Karpas-422 (cell line): ENCODE results near the gene SLC16A6. TPM values are rescaled to one million over a fixed set of nuclear protein-coding genes. Genes with fewer than 3 reads are reported as not detected.
"Not testable (repeated sequence)": the region's sequence is repeated elsewhere in the genome, so short reads cannot be mapped to it uniquely, and the experiment has no call there.

Experiments used
- DNase-seq: peaks from one replicate; pipeline ENCODE4 v3.0.0-alpha.2; 2015
- H2AFZ ChIP-seq: fragments of 200-600 bp; sonication (generic); 2 replicates; pipeline ENCODE4 v1.6.1; 2014; ENCODE audit warnings: antibody characterized with exemption, low read length, mixed read lengths
- H3K27ac ChIP-seq: fragments of 200-600 bp; sonication (generic); 2 replicates; pipeline ENCODE4 v1.5.1; 2014; ENCODE audit warnings: mild to moderate bottlenecking, low read length, moderate library complexity
- H3K27me3 ChIP-seq: fragments of 200-600 bp; sonication (generic); 2 replicates; pipeline ENCODE4 v1.6.1; 2014; ENCODE audit warnings: low read length, mixed read lengths
- H3K36me3 ChIP-seq: fragments of 200-600 bp; sonication (generic); 2 replicates; pipeline ENCODE4 v1.6.1; 2014; ENCODE audit warnings: low read length, mixed read lengths; ENCODE audit not compliant: insufficient read depth
- H3K4me1 ChIP-seq: fragments of 200-600 bp; sonication (generic); 2 replicates; pipeline ENCODE4 v1.6.1; 2014; ENCODE audit warnings: mild to moderate bottlenecking, low read length, mixed read lengths
- H3K4me2 ChIP-seq: fragments of 200-600 bp; sonication (generic); 2 replicates; pipeline ENCODE4 v1.6.1; 2014; ENCODE audit warnings: low read length, low read depth, mild to moderate bottlenecking; ENCODE audit not compliant: poor library complexity, severe bottlenecking
- H3K4me3 ChIP-seq: fragments of 200-600 bp; sonication (generic); 2 replicates; pipeline ENCODE4 v1.5.1; 2014; ENCODE audit warnings: mild to moderate bottlenecking, antibody characterized with exemption, low read length, mixed read lengths
- H3K79me2 ChIP-seq: fragments of 200-600 bp; sonication (generic); 2 replicates; pipeline ENCODE4 v1.6.1; 2014; ENCODE audit warnings: mild to moderate bottlenecking, low read length, mixed read lengths
- H3K9ac ChIP-seq: fragments of 200-600 bp; sonication (generic); 2 replicates; pipeline ENCODE4 v1.6.0; 2014; ENCODE audit warnings: low read length
- H3K9me2 ChIP-seq: fragments of 200-600 bp; sonication (generic), shearing (Covaris generic); replicated peaks from 2 replicates; pipeline ENCODE4 v1.6.0; 2014; ENCODE audit warnings: mild to moderate bottlenecking, low read length, moderate library complexity; ENCODE audit not compliant: insufficient read depth
- H3K9me3 ChIP-seq: fragments of 300-700, 200-600 bp; sonication (generic); 2 replicates; pipeline ENCODE4 v1.6.1; 2014; ENCODE audit warnings: low read length, mixed read lengths
- H4K20me1 ChIP-seq: fragments of 200-600 bp; sonication (generic); 2 replicates; pipeline ENCODE4 v1.6.1; 2014; ENCODE audit warnings: mild to moderate bottlenecking, antibody characterized with exemption, low read length, low read depth; ENCODE audit not compliant: insufficient read depth
- total RNA-seq: library from RNA; depleted of rRNA; stranded (reverse); fragments of >200 nt; shearing (Covaris generic); gene quantifications from 2 replicates; pipeline ENCODE4 v1.2.3, GENCODE V29; 2014; ENCODE audit warnings: low replicate concordance

SLC16A6 gene
- total RNA-seq, 1 experiment from 2014 or later: 59.9 TPM

DNA sequence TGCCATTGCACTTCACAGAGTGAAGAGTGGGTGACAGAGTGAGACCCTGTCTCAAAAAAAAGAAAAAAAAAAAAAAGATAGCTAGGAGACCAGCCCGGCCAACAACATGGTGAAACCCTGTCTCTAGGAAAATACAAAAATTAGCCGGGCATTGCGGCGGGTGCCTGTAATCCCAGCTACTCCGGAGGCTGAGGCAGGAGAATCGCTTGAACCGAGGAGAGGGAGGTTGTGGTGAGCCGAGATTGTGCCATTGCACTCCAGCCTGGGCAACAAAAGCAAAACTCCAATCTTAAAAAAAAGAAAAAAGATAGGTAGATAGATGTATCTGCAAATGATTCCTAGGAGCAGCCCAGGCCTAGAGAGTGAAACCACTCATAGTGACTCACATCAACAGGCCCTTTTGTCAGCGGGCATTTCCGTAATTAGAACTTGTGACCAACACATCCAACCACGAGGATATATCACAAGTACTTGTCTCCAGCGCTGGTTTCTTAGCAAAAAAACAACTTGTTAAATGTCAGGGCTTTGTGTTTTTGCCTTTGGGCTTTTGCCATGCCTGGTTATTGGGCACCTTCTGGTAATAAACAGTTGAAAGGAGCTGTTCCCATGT lies 56.1 kb downstream of the SLC16A6 start:
- peaks cover 45% of the 10 kb centered on the region for H3K79me2 ChIP-seq
- H3K27ac ChIP-seq: peak overlapping the region; percentile 100
- H3K4me2 ChIP-seq, H3K9me2 ChIP-seq, H3K4me3 ChIP-seq, H2AFZ ChIP-seq, H3K27me3 ChIP-seq, H3K9me3 ChIP-seq, H4K20me1 ChIP-seq, H3K36me3 ChIP-seq: not testable (repeated sequence)
- H3K4me1 ChIP-seq: peaks cover 54% of the 10 kb centered on the region
- DNase-seq: peak; percentile 47
- H3K9ac ChIP-seq: 0 out of 2 replicates have a peak overlapping the region, but pooled peaks have one; percentile 17

DNA sequence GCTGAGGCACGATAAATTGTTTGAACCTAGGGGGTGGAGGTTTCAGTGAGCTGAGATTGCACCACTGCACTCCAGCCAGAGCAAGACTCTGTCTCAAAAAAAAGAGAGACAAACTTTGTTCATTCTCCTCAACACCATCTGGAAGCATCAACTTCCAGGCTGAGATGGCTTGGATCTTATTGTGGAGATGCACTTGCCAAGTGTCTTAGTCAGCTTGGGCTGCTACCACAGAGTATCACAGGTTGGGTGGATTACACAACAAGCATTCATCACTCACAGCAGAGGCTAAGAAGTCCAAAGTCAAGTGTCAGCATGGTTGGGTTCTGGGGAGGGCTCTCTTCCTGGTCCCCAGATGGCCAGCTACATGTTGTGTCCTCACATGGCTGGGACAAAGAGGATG lies 58.2 kb downstream of the SLC16A6 start:
- H3K79me2 ChIP-seq: peaks cover 45% of the 10 kb centered on the region
- H3K4me3 ChIP-seq, DNase-seq, H3K9me2 ChIP-seq, H3K9ac ChIP-seq, H3K9me3 ChIP-seq, H3K36me3 ChIP-seq, H3K27ac ChIP-seq, H3K4me2 ChIP-seq, H3K27me3 ChIP-seq, H4K20me1 ChIP-seq, H2AFZ ChIP-seq: not testable (repeated sequence)
- H3K4me1 ChIP-seq: peaks cover 43% of the 10 kb centered on the region

DNA sequence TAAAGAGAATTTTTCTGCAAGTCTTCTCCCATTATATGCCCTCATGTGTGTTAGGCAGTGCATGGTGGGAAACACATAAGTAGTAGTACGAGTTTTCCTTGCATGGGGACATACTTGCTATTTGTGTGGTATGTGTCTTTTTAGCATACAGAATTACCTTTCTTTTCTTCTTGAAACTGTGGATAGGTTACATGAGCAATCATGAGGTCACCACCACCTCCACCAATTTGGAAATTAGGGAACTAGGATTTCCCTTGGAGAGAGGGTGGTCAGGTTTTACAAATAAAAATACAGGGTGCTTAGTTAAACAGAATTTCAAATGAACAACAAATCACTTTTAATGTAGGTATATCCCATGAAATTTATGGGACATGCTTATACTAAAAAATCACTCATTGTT lies 59.4 kb downstream of the SLC16A6 start:
- no peak overlapping the region for H3K4me3 ChIP-seq
- H3K4me2 ChIP-seq: no peak overlapping the region
- peaks cover 48% of the 10 kb centered on the region for H3K79me2 ChIP-seq

DNA sequence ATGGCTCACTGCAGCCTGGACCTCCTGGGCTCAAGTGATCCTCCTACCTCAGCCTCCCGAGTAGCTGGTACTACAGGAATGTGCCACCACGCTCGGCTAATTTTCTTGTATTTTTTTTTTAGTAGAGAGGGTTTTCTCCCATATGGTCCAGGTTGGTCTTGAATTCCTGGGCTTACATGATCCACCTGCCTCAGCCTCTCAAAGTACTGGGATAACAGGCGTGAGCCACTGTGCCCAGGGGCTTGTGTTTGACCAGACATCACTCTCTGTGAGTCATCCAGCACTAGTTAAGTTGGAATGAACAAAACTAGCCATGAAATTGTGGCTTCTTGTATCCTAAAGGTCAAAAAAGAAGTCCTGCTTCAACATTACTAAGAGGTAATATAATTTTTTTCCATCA lies 59.8 kb downstream of the SLC16A6 start:
- not testable (repeated sequence) for DNase-seq

More for the DNA sequence above, 59.4 kb downstream of the SLC16A6 start:
- Histone ChIP-seq H4K20me1 (no peaks in the 10 kb centered on the region), H3K9me3 (no peaks in the 10 kb centered on the region), H3K9ac (no peak overlapping the region), H3K4me1 (peaks cover 37% of the 10 kb centered on the region), H2AFZ (no peak overlapping the region), H3K27me3 (no peaks in the 10 kb centered on the region), H3K36me3 (no peaks in the 10 kb centered on the region), H3K9me2 (no peaks in the 10 kb centered on the region), H3K27ac (peak overlapping the region; percentile 18; the same call in 1 of the 2 replicates)
- DNase-seq: no peak

DNA sequence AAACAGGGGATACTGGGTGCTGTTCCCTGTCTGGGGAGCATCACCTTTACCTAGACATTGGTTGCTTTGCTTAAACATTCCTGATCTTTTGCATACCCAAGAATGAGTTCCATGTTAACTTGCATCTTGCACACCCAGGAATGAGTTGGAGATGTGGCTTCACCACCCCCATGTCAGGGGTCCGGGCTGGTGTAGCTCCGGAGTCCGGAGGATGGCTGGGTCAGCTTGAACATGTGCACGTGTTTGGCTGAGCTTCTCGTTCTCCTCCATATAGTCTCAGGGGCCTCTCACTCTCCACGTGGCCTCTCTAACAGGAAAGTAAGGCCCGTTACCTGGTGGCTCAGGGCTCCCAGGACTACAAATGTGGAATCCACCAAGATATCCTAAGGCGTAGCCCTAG lies 61.3 kb downstream of the SLC16A6 start:
- no peaks in the 10 kb centered on the region for H3K9me3 ChIP-seq
- peaks cover 42% of the 10 kb centered on the region for H3K4me1 ChIP-seq

More for the DNA sequence above, 59.8 kb downstream of the SLC16A6 start:
- H3K9me3 ChIP-seq, H3K27me3 ChIP-seq, H2AFZ ChIP-seq, H3K36me3 ChIP-seq, H4K20me1 ChIP-seq, H3K4me3 ChIP-seq, H3K4me2 ChIP-seq, H3K9me2 ChIP-seq, H3K9ac ChIP-seq: not testable (repeated sequence)
- H3K27ac ChIP-seq: 0 out of 2 replicates have a peak overlapping the region, but pooled peaks have one; percentile 18
- peaks cover 38% of the 10 kb centered on the region for H3K4me1 ChIP-seq
- H3K79me2 ChIP-seq: peaks cover 52% of the 10 kb centered on the region

DNA sequence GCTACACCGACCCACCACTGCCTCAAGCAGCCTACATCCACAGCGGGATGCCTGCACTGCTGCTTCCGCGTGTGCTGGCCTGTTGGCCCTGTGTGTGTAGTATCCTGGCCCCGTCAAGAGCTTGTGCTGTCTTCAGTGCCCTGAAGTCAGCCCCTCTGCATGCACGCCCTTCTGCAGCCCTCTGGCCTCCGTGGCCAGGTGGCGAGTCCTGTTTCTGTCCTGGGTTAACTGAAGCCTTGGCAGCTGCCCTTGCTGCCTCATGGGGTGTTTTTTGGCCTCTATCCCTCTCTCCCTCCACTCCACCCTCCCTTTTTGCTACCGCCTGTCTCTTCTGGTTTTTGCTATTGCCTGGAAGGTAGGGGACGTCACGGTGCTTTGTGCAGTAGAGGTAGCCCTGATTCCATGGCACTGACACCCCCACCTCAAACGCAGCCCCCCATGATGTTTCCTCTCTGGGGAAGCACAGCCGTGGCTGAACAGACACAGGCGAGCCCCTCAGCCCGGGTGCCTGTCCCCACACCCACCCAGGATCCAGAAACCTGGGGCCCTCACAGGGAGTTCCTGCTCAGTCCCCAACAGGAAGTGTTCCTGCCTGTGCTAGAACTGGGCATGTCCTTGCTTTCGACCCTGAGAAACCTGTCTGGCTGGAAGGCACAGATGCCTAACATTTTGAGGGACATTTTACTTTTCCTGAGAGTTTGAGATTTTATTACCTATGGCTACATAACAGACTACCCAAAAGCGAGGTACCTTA lies 61.9 kb downstream of the SLC16A6 start:
- Histone ChIP-seq H3K4me3 (no peak overlapping the region), H3K27ac (peak overlapping the region; percentile 50; the same call in 1 of the 2 replicates), H3K4me1 (peaks cover 42% of the 10 kb centered on the region), H3K9me2 (no peaks in the 10 kb centered on the region), H3K4me2 (no peak overlapping the region), H4K20me1 (no peaks in the 10 kb centered on the region), H3K9ac (peak overlapping the region; percentile 10; the same call in 1 of the 2 replicates), H3K36me3 (no peaks in the 10 kb centered on the region), H3K9me3 (no peaks in the 10 kb centered on the region), H2AFZ (no peak overlapping the region), H3K79me2 (peaks cover 56% of the 10 kb centered on the region), H3K27me3 (no peaks in the 10 kb centered on the region)
- no peak for DNase-seq

More for the DNA sequence above, 61.3 kb downstream of the SLC16A6 start:
- no peak overlapping the region for H3K4me3 ChIP-seq
- no peaks in the 10 kb centered on the region for H3K9me2 ChIP-seq
- H3K36me3 ChIP-seq: no peaks in the 10 kb centered on the region
- H3K4me2 ChIP-seq: no peak overlapping the region
- no peaks in the 10 kb centered on the region for H3K27me3 ChIP-seq
- H4K20me1 ChIP-seq: no peaks in the 10 kb centered on the region
- no peak overlapping the region for H2AFZ ChIP-seq
- H3K27ac ChIP-seq: peak overlapping the region; percentile 50; the same call in 1 of the 2 replicates
- peaks cover 55% of the 10 kb centered on the region for H3K79me2 ChIP-seq
- DNase-seq: no peak
- no peak overlapping the region for H3K9ac ChIP-seq

DNA sequence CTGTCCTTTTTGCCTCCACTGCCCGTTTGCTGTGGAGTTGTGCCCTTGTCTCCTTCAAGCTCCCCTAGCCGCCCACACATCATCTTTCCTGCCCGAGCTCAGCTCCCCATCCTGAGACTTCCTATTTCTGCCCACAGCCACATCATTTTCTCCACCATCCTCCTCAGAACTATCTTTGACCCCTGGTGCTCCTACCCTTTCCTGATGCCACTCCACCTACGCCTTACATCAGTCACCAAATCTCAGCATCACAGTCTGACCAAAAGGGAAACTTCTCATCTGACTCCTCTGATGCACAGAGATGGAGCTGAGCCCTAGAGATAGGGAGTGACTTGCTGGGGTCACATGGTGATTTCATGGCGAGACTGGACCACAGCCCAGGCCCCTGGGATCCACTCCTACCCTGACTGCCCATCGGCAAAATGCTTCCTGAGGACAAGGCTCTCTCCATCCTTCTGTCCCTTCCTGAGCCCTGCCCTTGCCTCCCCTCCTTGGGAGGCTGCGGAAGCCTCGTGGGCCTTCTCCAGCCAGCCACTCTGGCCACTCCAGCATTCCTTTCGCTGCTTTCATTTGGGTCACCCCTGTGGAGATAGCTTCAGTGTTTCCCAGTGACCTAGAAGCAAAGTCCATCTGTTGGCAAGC lies 62.8 kb downstream of the SLC16A6 start:
- not testable (repeated sequence) for H3K36me3 ChIP-seq, H3K9me2 ChIP-seq, H3K4me3 ChIP-seq, H2AFZ ChIP-seq, DNase-seq, H4K20me1 ChIP-seq, H3K27me3 ChIP-seq, H3K9me3 ChIP-seq, H3K4me2 ChIP-seq
- H3K4me1 ChIP-seq: peaks cover 44% of the 10 kb centered on the region
- peak overlapping the region; percentile 29; the same call in 1 of the 2 replicates for H3K9ac ChIP-seq
- peak overlapping the region; percentile 58 for H3K27ac ChIP-seq
- H3K79me2 ChIP-seq: peaks cover 60% of the 10 kb centered on the region

DNA sequence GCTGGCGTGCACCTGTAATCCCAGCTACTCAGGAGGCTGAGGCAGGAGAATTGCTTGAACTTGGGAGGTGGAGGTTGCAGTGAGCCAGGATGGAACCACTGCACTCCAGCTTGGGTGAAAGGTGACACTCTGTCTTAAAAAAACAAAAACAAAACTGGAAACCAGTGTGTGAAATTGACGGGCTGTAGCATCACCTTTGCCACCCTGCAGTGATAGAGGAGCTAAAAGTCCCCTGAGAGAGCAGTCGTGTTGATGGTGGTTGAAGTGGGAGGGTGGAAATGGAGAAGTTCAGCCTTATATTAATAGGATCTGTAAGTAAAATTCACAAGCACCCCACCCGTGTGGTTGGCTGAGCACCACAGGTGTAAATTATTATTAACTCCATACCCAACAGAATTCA lies 65.9 kb downstream of the SLC16A6 start:
- Histone ChIP-seq H3K79me2 (peaks cover 57% of the 10 kb centered on the region), H3K4me3 (peak overlapping the region; percentile 30; the same call in 1 of the 2 replicates), H3K4me1 (peaks cover 56% of the 10 kb centered on the region), H3K27ac (peak overlapping the region; percentile 91), H3K4me2 (peak overlapping the region; percentile 61), H3K9ac (peak overlapping the region; percentile 42)
- H3K27me3 ChIP-seq, H2AFZ ChIP-seq, H4K20me1 ChIP-seq, H3K9me2 ChIP-seq, H3K9me3 ChIP-seq, H3K36me3 ChIP-seq: not testable (repeated sequence)
- peak; percentile 85 for DNase-seq
